HG02884 (cell line): ENCODE data around the gene SZT2.

Source experiments
- ATAC-seq: cut with Tn5 transposase; IDR thresholded peaks from one replicate; pipeline ENCODE4 v1.9.1; 2021; ENCODE audit warnings: mild to moderate bottlenecking, moderate library complexity; ENCODE audit not compliant: unreplicated experiment

Gene SZT2

DNA sequence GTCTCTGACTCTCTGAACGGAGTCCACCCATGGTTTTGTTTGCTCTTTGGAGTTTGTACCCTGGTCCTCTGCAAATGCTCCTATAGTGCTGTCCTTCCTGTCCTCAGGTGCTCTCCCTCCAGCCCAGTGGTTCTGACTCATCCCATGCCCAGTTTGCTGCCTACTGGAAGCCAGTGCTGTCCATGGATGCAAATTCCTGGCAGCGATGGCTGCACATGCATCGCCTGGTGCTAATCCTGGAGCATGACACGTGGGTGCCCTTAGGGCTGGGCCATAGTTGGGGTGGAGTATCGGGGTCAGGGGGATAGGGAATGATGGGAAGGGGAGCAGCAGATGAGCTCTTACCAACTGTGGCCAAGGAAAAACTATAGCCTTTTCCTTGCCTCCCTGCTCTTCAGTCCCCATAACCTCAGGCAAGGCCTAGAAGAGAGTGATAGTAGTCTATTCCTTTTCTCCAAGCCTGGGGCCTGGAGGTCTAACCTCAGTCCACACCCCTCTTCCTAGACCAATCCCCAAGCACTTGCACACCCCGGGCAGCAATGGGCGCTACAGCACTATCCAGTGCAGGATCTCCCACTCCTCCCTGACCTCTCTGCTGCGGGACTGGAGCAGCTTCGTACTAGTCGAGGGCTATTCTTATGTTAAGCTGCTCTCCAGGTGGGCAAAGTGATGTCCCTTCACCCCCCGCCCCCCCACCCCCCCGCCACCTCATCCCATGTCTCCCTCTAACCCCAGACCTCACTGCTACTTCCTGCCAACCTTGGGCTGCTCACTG is 32.5 kb downstream of the SZT2 start:
- ATAC-seq, result no peak

DNA sequence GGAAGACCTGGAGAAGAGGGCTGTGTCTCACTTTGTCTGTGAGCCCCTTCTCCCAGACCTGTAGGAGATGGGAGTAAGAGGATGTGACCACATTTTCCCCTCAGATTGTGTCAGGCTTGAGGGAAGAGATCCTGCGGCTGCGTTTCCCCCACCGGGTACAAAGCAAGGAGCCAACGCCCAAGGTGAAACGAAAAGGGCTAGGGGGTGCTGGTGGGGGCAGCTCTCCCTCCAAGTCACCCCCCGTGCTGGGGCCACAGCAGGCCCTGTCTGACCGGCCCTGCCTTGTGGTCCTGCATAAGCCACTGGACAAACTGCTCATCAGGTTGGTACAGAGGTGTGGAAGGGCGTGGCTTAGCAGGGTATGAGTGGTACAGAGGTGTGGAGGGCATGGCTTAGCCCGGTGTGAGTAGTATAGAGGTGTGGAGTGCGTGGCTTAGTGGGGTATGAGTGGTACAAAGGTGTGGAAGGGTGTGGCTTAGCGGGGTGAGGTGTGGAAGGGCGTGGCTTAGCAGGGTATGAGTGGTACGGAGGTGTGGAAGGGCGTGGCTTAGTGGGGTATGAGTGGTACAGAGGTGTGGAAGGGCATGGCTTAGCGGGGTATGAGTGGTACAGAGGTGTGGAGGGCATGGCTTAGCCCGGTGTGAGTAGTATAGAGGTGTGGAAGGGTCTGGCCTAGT is 33.4 kb downstream of the SZT2 start:
- no peak for ATAC-seq

- no peak for ATAC-seq
Measured at GRCh38 chr1:43423672-43424550, 34.2 kb downstream of the SZT2 start.

DNA sequence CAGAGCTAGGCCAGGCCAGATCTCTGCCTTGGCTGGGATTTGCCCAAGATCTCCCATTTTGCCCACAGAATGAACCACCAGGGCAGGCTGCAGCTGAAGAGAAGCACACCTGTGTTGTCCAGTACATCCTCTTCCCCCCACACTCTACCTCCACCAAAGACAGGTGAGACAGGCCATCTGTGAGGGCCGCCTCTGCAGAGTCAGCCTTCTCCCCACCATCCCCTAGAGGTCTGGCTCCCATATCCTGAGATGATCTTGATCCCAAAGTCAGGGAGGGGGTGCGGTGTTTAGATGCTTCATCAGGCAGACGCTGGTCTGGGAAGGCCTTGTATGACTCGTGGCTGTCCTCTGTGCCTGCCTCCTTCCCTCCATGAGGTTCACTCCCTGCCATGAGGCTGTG is 35.3 kb downstream of the SZT2 start:
- ATAC-seq, result no peak

GRCh38 chr1:43426221-43426620 is 36.5 kb downstream of the SZT2 start:
- ATAC-seq, result no peak

DNA sequence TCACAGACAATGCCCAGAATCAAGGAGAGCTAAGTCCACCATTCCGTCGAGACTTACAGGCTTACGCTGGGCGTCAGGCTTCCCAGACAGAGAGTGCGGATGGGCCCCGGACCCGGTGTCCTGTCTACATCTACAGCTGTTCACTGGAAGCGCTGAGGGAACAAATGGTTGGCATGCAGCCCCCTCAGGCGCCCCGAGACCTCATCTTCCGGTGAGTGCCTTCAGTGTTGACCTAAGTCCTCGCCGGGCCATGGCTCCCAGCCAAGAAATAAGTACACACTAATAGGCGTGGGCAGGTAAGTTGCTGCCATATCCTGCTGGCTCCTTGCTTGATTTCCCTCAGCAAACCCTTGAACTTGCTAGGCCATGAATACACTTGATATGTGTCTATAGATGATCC is 37.8 kb downstream of the SZT2 start:
- ATAC-seq, result no peak

DNA sequence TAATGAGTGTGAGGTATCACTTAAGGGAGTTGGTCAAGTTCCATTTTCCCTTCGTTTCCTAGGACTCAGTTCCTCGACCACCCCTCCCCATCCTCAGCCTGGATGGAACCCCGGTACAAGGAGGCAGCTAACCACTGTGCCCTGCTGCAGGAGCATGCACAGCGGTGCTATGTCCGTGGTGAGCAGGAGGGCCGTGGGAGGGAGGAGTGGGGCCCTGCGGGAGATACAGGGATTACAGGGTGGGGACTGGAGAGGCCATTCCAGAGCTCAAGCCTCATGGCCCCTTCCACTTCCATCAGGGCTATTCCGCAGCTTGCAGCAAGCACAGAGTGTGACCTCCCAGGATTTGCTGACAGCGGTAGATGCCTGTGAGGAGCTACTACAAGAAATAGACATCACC is 38.2 kb downstream of the SZT2 start:
- ATAC-seq, result no peak

DNA sequence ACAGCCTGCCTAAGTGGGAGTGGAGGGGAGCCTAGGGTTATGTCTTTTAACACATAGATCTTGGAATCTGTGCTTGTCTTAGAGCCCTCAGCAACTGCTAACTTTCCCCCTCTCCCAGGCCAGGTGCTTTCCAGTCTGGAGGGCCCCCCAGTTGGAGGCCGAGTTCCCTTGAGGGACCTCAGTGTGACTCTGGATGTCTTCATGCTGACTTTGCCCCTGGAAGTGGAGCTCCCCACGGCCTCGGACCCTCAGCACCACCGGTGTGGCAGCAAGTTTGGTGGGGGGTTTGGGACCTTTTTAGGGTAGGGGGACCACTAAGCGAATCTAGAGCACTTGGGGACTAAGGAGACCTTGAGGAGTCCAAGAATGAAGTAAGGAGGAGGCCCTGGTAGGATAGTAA is 41.1 kb downstream of the SZT2 start:
- no peak for ATAC-seq

DNA sequence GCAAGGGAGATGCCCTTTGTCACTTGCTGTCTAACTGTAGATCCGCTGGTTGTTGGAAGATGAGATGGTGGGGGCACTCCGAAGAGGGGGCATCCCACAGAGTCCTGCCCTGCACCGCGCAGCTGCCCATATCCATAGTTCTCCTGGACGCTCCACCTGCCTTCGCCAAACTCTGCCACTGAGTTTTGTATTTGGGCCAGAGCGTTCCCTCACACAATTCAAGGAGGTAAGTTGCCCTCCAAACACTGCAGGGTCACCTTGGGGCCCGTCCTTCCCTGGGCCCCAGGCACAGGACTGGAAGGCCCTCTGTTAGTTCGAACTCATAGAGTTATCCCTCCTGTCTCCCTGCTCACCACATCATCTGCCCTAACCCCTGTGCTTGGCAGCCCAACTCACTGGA is 42.0 kb downstream of the SZT2 start:
- ATAC-seq, result no peak

GRCh38 chr1:43432171-43432860 is 42.6 kb downstream of the SZT2 start:
- no peak for ATAC-seq

DNA sequence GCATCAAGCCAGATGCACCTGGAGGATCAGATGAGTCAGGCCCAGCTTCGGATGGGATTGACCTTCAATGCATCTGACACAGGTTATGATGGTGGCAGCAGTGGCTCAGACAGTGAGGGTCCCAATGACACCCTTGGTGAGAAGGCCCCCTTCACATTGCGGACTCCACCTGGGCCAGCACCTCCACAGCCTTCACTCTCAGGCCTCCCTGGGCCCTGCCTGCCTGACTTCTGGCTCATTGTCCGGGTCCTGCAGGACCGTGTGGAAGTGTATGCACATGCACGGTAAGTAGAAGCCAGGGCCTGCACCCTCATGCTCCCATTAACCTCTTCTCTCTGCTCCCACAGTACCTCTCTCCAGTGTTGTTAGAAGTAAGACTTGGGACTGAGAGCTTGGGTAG is 43.2 kb downstream of the SZT2 start:
- no peak for ATAC-seq

DNA sequence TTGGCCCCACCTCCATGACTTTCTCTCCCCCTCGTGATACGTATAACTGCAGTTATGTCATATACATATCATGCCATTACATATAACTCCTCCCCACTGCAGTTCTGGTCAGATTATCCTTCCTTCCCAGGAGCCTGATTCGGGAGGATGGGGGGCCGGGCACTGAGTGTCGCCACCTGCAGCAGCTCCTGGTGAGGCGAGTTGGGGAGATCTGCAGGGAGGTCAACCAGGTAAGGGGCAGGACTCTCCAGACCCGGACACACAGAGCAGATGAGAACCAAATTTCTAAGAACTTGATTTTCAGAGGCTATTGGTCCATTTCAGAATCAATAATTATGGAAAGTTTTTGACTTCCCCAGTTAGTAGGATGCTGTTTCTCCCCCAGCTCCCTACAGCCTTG is 44.6 kb downstream of the SZT2 start:
- no peak for ATAC-seq

GRCh38 chr1:43435146-43436145 is 45.7 kb downstream of the SZT2 start:
- ATAC-seq, result no peak

DNA sequence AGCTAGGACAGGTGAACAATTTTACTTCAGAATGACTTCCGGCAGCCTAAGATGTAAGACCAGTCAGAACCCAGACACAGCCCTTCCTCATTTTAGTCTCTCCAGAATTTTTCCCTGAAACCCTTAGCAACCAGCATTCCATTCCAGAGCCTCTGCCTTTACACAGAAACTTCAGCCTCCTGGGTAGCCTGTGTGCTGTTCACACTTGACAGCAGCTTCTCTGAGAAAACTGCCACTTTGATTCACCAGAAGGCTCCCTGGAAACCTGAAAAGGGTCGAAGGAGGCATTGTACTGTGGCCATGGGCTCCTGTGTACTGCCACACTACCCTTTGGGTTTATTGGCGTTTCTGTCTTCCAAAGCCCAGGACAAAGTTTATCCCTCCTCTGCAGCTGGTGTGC is 46.7 kb downstream of the SZT2 start:
- no peak for ATAC-seq

GRCh38 chr1:43437031-43437973 is 47.6 kb downstream of the SZT2 start:
- no peak for ATAC-seq

- ATAC-seq, result no peak
Measured at GRCh38 chr1:43438006-43438405, 48.3 kb downstream of the SZT2 start.

GRCh38 chr1:43438576-43438952 is 48.9 kb downstream of the SZT2 start:
- ATAC-seq, result no peak

GRCh38 chr1:43438953-43439581 is 49.4 kb downstream of the SZT2 start:
- no peak for ATAC-seq
